ENCODE data around the gene KLHL10. TPM values are rescaled to one million over a fixed set of nuclear protein-coding genes. Genes with fewer than 3 reads are reported as not detected.

Gene KLHL10
- total and polyA plus RNA-seq, 2 of the 13 experiments (the other 11 are each of a cell fraction or from before 2014, with no cell fraction given): 0.04 to 0.08 TPM

DNA sequence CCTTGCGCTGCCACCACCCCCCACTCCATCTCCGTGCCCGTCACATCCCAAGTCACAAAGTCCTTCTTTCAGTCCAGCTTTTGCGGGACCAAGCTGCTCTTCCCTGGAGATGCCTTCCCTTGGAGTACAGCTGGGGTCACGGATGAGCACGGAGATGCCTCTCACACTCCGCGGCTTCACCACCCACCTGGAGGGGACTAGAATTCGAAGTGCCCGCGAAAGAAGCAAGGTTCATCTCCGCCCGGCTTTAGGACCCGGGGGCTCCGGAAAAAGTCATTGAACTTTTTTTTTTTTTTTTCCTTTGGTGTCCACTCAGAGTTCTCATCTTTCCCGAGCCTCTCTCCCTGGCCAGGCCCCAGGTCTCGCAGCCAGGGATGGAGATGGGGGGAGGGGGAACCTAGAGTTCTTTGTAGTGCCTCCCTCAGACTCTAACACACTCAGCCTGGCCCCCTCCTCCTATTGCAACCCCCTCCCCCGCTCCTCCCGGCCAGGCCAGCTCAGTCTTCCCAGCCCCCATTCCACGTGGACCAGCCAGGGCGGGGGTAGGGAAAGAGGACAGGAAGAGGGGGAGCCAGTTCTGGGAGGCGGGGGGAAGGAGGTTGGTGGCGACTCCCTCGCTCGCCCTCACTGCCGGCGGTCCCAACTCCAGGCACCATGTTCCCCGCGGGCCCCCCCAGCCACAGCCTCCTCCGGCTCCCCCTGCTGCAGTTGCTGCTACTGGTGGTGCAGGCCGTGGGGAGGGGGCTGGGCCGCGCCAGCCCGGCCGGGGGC, 25.1 kb upstream of the KLHL10 start, which contains the start of gene FKBP10 (continued):
- TF ChIP-seq, protein P1, sequence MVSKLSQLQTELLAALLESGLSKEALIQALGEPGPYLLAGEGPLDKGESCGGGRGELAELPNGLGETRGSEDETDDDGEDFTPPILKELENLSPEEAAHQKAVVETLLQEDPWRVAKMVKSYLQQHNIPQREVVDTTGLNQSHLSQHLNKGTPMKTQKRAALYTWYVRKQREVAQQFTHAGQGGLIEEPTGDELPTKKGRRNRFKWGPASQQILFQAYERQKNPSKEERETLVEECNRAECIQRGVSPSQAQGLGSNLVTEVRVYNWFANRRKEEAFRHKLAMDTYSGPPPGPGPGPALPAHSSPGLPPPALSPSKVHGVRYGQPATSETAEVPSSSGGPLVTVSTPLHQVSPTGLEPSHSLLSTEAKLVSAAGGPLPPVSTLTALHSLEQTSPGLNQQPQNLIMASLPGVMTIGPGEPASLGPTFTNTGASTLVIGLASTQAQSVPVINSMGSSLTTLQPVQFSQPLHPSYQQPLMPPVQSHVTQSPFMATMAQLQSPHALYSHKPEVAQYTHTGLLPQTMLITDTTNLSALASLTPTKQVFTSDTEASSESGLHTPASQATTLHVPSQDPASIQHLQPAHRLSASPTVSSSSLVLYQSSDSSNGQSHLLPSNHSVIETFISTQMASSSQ (IDR thresholded peaks at IDR 0.05; ENCODE audit: low read depth): no peak; the same call in 1 of the 2 replicates
- TF ChIP-seq, protein P1 (CRISPR knock-in tag; IDR thresholded peaks at IDR 0.05; ENCODE audit: borderline replicate concordance): peak; percentile 22; the same call in 1 of the 2 replicates
- TF ChIP-seq ZNF629 (CRISPR knock-in tag; conservative IDR thresholded peaks at IDR 0.05) (no peak), NFE2L2 (IDR thresholded peaks at IDR 0.05; ENCODE audit: low read length) (no peak), FOXO1 (CRISPR knock-in tag; IDR thresholded peaks at IDR 0.05) (no peak), NBN (conservative IDR thresholded peaks at IDR 0.05) (no peak), SCMH1 (CRISPR knock-in tag; IDR thresholded peaks at IDR 0.05; ENCODE audit: borderline replicate concordance) (no peak), ZNF264 (CRISPR knock-in tag; IDR thresholded peaks at IDR 0.05) (0 out of 2 replicates have a peak, but pooled peaks have one; percentile 55), ZNF382 (CRISPR knock-in tag; IDR thresholded peaks at IDR 0.05; ENCODE audit: borderline replicate concordance) (no peak)
- TF ChIP-seq, protein P2, sequence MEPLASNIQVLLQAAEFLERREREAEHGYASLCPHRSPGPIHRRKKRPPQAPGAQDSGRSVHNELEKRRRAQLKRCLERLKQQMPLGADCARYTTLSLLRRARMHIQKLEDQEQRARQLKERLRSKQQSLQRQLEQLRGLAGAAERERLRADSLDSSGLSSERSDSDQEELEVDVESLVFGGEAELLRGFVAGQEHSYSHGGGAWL (CRISPR knock-in tag; IDR thresholded peaks at IDR 0.05): peak; percentile 43; the same call in 1 of the 2 replicates
- TF ChIP-seq, protein P3, sequence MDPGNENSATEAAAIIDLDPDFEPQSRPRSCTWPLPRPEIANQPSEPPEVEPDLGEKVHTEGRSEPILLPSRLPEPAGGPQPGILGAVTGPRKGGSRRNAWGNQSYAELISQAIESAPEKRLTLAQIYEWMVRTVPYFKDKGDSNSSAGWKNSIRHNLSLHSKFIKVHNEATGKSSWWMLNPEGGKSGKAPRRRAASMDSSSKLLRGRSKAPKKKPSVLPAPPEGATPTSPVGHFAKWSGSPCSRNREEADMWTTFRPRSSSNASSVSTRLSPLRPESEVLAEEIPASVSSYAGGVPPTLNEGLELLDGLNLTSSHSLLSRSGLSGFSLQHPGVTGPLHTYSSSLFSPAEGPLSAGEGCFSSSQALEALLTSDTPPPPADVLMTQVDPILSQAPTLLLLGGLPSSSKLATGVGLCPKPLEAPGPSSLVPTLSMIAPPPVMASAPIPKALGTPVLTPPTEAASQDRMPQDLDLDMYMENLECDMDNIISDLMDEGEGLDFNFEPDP (CRISPR knock-in tag; conservative IDR thresholded peaks at IDR 0.05): no peak
- TF ChIP-seq, protein P4, sequence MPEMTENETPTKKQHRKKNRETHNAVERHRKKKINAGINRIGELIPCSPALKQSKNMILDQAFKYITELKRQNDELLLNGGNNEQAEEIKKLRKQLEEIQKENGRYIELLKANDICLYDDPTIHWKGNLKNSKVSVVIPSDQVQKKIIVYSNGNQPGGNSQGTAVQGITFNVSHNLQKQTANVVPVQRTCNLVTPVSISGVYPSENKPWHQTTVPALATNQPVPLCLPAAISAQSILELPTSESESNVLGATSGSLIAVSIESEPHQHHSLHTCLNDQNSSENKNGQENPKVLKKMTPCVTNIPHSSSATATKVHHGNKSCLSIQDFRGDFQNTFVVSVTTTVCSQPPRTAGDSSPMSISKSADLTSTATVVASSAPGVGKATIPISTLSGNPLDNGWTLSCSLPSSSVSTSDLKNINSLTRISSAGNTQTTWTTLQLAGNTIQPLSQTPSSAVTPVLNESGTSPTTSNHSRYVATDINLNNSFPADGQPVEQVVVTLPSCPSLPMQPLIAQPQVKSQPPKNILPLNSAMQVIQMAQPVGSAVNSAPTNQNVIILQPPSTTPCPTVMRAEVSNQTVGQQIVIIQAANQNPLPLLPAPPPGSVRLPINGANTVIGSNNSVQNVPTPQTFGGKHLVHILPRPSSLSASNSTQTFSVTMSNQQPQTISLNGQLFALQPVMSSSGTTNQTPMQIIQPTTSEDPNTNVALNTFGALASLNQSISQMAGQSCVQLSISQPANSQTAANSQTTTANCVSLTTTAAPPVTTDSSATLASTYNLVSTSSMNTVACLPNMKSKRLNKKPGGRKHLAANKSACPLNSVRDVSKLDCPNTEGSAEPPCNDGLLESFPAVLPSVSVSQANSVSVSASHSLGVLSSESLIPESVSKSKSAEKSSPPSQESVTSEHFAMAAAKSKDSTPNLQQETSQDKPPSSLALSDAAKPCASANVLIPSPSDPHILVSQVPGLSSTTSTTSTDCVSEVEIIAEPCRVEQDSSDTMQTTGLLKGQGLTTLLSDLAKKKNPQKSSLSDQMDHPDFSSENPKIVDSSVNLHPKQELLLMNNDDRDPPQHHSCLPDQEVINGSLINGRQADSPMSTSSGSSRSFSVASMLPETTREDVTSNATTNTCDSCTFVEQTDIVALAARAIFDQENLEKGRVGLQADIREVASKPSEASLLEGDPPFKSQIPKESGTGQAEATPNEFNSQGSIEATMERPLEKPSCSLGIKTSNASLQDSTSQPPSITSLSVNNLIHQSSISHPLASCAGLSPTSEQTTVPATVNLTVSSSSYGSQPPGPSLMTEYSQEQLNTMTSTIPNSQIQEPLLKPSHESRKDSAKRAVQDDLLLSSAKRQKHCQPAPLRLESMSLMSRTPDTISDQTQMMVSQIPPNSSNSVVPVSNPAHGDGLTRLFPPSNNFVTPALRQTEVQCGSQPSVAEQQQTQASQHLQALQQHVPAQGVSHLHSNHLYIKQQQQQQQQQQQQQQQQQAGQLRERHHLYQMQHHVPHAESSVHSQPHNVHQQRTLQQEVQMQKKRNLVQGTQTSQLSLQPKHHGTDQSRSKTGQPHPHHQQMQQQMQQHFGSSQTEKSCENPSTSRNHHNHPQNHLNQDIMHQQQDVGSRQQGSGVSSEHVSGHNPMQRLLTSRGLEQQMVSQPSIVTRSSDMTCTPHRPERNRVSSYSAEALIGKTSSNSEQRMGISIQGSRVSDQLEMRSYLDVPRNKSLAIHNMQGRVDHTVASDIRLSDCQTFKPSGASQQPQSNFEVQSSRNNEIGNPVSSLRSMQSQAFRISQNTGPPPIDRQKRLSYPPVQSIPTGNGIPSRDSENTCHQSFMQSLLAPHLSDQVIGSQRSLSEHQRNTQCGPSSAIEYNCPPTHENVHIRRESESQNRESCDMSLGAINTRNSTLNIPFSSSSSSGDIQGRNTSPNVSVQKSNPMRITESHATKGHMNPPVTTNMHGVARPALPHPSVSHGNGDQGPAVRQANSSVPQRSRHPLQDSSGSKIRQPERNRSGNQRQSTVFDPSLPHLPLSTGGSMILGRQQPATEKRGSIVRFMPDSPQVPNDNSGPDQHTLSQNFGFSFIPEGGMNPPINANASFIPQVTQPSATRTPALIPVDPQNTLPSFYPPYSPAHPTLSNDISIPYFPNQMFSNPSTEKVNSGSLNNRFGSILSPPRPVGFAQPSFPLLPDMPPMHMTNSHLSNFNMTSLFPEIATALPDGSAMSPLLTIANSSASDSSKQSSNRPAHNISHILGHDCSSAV (CRISPR knock-in tag; IDR thresholded peaks at IDR 0.05; ENCODE audit: borderline replicate concordance): no peak
- TF ChIP-seq, protein P5, sequence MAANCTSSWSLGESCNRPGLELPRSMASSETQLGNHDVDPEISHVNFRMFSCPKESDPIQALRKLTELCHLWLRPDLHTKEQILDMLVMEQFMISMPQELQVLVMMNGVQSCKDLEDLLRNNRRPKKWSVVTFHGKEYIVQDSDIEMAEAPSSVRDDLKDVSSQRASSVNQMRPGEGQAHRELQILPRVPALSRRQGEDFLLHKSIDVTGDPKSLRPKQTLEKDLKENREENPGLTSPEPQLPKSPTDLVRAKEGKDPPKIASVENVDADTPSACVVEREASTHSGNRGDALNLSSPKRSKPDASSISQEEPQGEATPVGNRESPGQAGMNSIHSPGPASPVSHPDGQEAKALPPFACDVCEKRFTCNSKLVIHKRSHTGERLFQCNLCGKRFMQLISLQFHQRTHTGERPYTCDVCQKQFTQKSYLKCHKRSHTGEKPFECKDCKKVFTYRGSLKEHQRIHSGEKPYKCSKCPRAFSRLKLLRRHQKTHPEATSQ (CRISPR knock-in tag; IDR thresholded peaks at IDR 0.05; ENCODE audit: borderline replicate concordance): no peak
